Measurements from ENCODE around the gene SAFB2.

Gene SAFB2

GRCh38 chr19:5572556-5573286 lies 49.9 kb downstream of the SAFB2 start:
- Histone ChIP-seq H3K4me3 (ENCODE audit: low read depth, low read length) (no peak overlapping the region), H3K4me2 (ENCODE audit: low read length) (no peak overlapping the region), H3K79me2 (no peaks in the 10 kb centered on the region), H3K9me3 (ENCODE audit: control insufficient read depth, low read length) (no peaks in the 10 kb centered on the region), H3K27me3 (ENCODE audit: control insufficient read depth, insufficient read depth, low read length) (no peaks in the 10 kb centered on the region), H3K9ac (no peak overlapping the region), H3K4me1 (no peaks in the 10 kb centered on the region), H3K27ac (no peak overlapping the region), H2AFZ (no peak overlapping the region), H3K36me3 (ENCODE audit: control insufficient read depth, insufficient read depth, low read length) (no peaks in the 10 kb centered on the region)
- TF ChIP-seq CTCF (IDR thresholded peaks at IDR 0.05): no peak

GRCh38 chr19:5571777-5572176 lies 50.8 kb downstream of the SAFB2 start:
- no peak for TF ChIP-seq CTCF (IDR thresholded peaks at IDR 0.05)
- H3K4me3 ChIP-seq (ENCODE audit: low read depth, low read length): no peak overlapping the region

GRCh38 chr19:5567970-5568407 lies 54.6 kb downstream of the SAFB2 start:
- Histone ChIP-seq H3K9me3 (ENCODE audit: control insufficient read depth, low read length) (no peaks in the 10 kb centered on the region), H3K9ac (no peak overlapping the region), H3K79me2 (no peaks in the 10 kb centered on the region), H3K27me3 (ENCODE audit: control insufficient read depth, insufficient read depth, low read length) (peaks cover 4% of the 10 kb centered on the region), H3K4me2 (ENCODE audit: low read length) (no peak overlapping the region), H3K36me3 (ENCODE audit: control insufficient read depth, insufficient read depth, low read length) (no peaks in the 10 kb centered on the region), H3K27ac (no peak overlapping the region), H3K4me3 (ENCODE audit: low read depth, low read length) (no peak overlapping the region), H3K4me1 (no peaks in the 10 kb centered on the region), H2AFZ (no peak overlapping the region)
- no peak for TF ChIP-seq CTCF (IDR thresholded peaks at IDR 0.05)

More at GRCh38 chr19:5571777-5572176, 50.8 kb downstream of the SAFB2 start:
- no peaks in the 10 kb centered on the region for H3K79me2 ChIP-seq
- no peak overlapping the region for H3K4me2 ChIP-seq (ENCODE audit: low read length)
- H3K27me3 ChIP-seq (ENCODE audit: control insufficient read depth, insufficient read depth, low read length): no peaks in the 10 kb centered on the region
- H3K9ac ChIP-seq: no peak overlapping the region
- H3K9me3 ChIP-seq (ENCODE audit: control insufficient read depth, low read length): no peaks in the 10 kb centered on the region
- no peak overlapping the region for H2AFZ ChIP-seq
- H3K27ac ChIP-seq: no peak overlapping the region
- H3K36me3 ChIP-seq (ENCODE audit: control insufficient read depth, insufficient read depth, low read length): no peaks in the 10 kb centered on the region
- H3K4me1 ChIP-seq: no peaks in the 10 kb centered on the region

- Histone ChIP-seq H3K4me2 (ENCODE audit: low read length) (no peak within 1 kb of the TSS), H3K4me3 (ENCODE audit: low read depth, low read length) (no peak within 1 kb of the TSS), H3K36me3 (ENCODE audit: control insufficient read depth, insufficient read depth, low read length) (no peaks in the 10 kb centered on the region), H3K27ac (no peak within 1 kb of the TSS), H3K79me2 (no peaks in the 10 kb centered on the region), H2AFZ (no peak within 1 kb of the TSS), H3K4me1 (no peaks in the 10 kb centered on the region), H3K9me3 (ENCODE audit: control insufficient read depth, low read length) (no peaks in the 10 kb centered on the region), H3K9ac (no peak within 1 kb of the TSS), H3K27me3 (ENCODE audit: control insufficient read depth, insufficient read depth, low read length) (peaks cover 4% of the 10 kb centered on the region)
- no peak for TF ChIP-seq CTCF (IDR thresholded peaks at IDR 0.05)
These were observed 55.1 kb downstream of the SAFB2 start, which contains the start of gene TINCR for GRCh38 chr19:5567360-5567969. TSS of gene TINCR (minus strand) at chr19:5567953.
